Heart left ventricle (tissue), 16 donors: Measurements from ENCODE around the gene SRGAP1. TPM values are rescaled to one million over a fixed set of nuclear protein-coding genes. Genes with fewer than 3 reads are reported as not detected.

Experiments
- ATAC-seq, 4 donors: fragments of 200-7000 bp; cut with Tn5 transposase; one replicate each; pipeline ENCODE4 v1.9.1; 2020 to 2022; ENCODE audit warnings: moderate library complexity in 4 of 4, mild to moderate bottlenecking in 3 of 4, moderate number of reproducible peaks in 1 of 4
- DNase-seq, 5 donors: peaks; one replicate each; pipeline ENCODE4 v3.0.0-alpha.2; 2020
- H3K27ac ChIP-seq, 12 donors: fragments of 200-600 bp; sonication (generic) in 4 of 12; one replicate each; pipeline versions ENCODE4 v1.5.0 to v1.8.0; 2016 to 2022; ENCODE audit warnings: mild to moderate bottlenecking in 2 of 12
- H3K27me3 ChIP-seq, 9 donors: fragments of 200-600 bp; sonication (generic) in 2 of 9; one replicate each; pipeline versions ENCODE4 v1.5.1 to v1.8.0; 2016 to 2022; ENCODE audit warnings: mild to moderate bottlenecking in 3 of 9
- H3K36me3 ChIP-seq, 9 donors: fragments of 200-600 bp; sonication (generic) in 2 of 9; one replicate each; pipeline versions ENCODE4 v1.5.0 to v1.8.0; 2018 to 2022; ENCODE audit warnings: mild to moderate bottlenecking in 2 of 9
- H3K4me1 ChIP-seq, 12 donors: fragments of 200-600 bp; sonication (generic) in 4 of 12; one replicate each; pipeline versions ENCODE4 v1.5.0 to v1.8.0; 2016 to 2022; ENCODE audit warnings: mild to moderate bottlenecking in 3 of 12
- H3K4me3 ChIP-seq, 12 donors: fragments of 200-600 bp; sonication (generic) in 4 of 12; one replicate each; pipeline versions ENCODE4 v1.5.0 to v1.8.0; 2017 to 2022; ENCODE audit warnings: mild to moderate bottlenecking in 9 of 12, moderate library complexity in 4 of 12
- H3K9me3 ChIP-seq, 12 donors: fragments of 200-600 bp; sonication (generic) in 4 of 12; one replicate each; pipeline versions ENCODE4 v1.5.0 to v1.8.0; 2016 to 2022; ENCODE audit warnings: mild to moderate bottlenecking in 1 of 12
- CTCF ChIP-seq, 12 donors: fragments of 200-600 bp; sonication (generic) in 4 of 12; IDR thresholded peaks; one replicate each; pipeline versions ENCODE4 v1.5.0 to v1.8.0; 2018 to 2022; ENCODE audit warnings: antibody characterized with exemption in 12 of 12, mild to moderate bottlenecking in 5 of 12
- POLR2A ChIP-seq, 2 donors: fragments of 450-650 bp; IDR thresholded peaks; one replicate each; pipeline ENCODE4 v1.6.1; 2017; ENCODE audit warnings: antibody characterized with exemption in 2 of 2, mild to moderate bottlenecking in 2 of 2, moderate library complexity in 2 of 2
- WGBS, 4 donors: extraction: QIAGEN DNeasy Blood & Tissue Kit in 2 of 4; methylation state at CpG; one replicate each; pipeline versions ENCODE4 v1.1.5 to v1.1.7; 2013 to 2018; 5-methylcytosine and 5-hydroxymethylcytosine counted together
- intact Hi-C, 10 donors: fragments of 100-400 bp; cut with DNase I; formaldehyde crosslinking; loops; one replicate each; pipeline versions ENCODE4 v1.11.1 to v1.14.2; 2022
- polyA plus RNA-seq, 2 donors: library from polyadenylated mRNA; stranded (reverse); fragments of 200-250 nt; gene quantifications; one replicate each; pipeline ENCODE4 v1.2.3, GENCODE V29; 2013
- total RNA-seq, 9 donors: library from RNA; depleted of rRNA in 2 of 9; stranded (reverse); fragments of >200 nt in 2 of 9; fragmentation: NEBNext Ultra II Directional in 3 of 9; extraction: Animal tissue kit (Norgen Biotek cat#: 25700) in 3 of 9; gene quantifications; one replicate each; pipeline versions ENCODE4 v1.1.0 to v1.2.4, GENCODE V29; 2016 to 2023
- donor health status: ischemic (EF 13 %, LVEDD 7.1; RV severe dilation, severe dysfunction).
- donor health status: healthy with polysubstance abuse.
- donor health status: DM: no; HTN: yes; CAD: no.
- donor health status: DM: no; HTN: no; CAD: no.
- donor health status: ischemic (EF 25% LVEDD 6.9; RV normal size, moderate dysfunction).
- donor health status: ischemic (EF 25% LVEDD 5.7; RV mildly dilated, moderate dysfunction).
- donor health status: healthy.
- donor health status: DM: yes; HTN: yes; CAD: no.
- donor health status: ischemic (EF 35%, LVEDD 5.7; RV mildly dilated, moderate dysfunction).
- donor health status: nonischemic (EF 11% LVEDD 7.7; RV severe dilation, severe dysfunction).
- donor health status: DM: yes; HTN: yes; CAD: no.
- donor health status: PGD.
- donor health status: ischemic (EF 29% LVEDD 5.4; RV normal size, mild dysfunction).
- donor health status: nonischemic (EF 23%, LVEDD 6.1; RV moderate dilation, normal function).

Gene SRGAP1
- total and polyA plus RNA-seq, 11 donors, result 1.3 to 10.6 (median 4.5) TPM

- no peaks in the 10 kb centered on the region for H3K27me3 ChIP-seq
- no peak overlapping the region for H3K27ac ChIP-seq
- peaks cover 0 to 19% (median 8%) of the 10 kb centered on the region in 12 donors for H3K4me1 ChIP-seq
- no peak for ATAC-seq
- H3K9me3 ChIP-seq, result no peaks in the 10 kb centered on the region
- no peaks in the 10 kb centered on the region for H3K36me3 ChIP-seq
- no peak for DNase-seq
- H3K4me3 ChIP-seq, result no peak overlapping the region
- 92 to 98% (median 96%) methylated on average over 8 of the region's 8 CpGs for whole genome bisulfite sequencing, 4 donors
- intact Hi-C loops, result no loop called here
- TF ChIP-seq CTCF (IDR thresholded peaks at IDR 0.05) (no peak), POLR2A (IDR thresholded peaks at IDR 0.05) (no peak)
Observed at GRCh38 chr12:63865448-63865847, 20.9 kb downstream of the SRGAP1 start.

- 92 to 100% (median 95%) methylated on average over 3 of the region's 3 CpGs for WGBS, 4 donors
- TF ChIP-seq CTCF (IDR thresholded peaks at IDR 0.05) (no peak), POLR2A (IDR thresholded peaks at IDR 0.05) (no peak)
- intact Hi-C loops, result no loop called here
- Histone ChIP-seq H3K4me3 (no peak overlapping the region), H3K9me3 (no peaks in the 10 kb centered on the region), H3K36me3 (no peaks in the 10 kb centered on the region), H3K27ac (no peak overlapping the region), H3K27me3 (no peaks in the 10 kb centered on the region), H3K4me1 (peaks cover 0 to 15% (median 6%) of the 10 kb centered on the region in 12 donors)
- no peak for ATAC-seq
- DNase-seq, result no peak
Observed at GRCh38 chr12:63867053-63867452, 22.6 kb downstream of the SRGAP1 start.

GRCh38 chr12:63869656-63870055 is 25.2 kb downstream of the SRGAP1 start:
- intact Hi-C loops, result no loop called here

GRCh38 chr12:63870838-63871237 is 26.3 kb downstream of the SRGAP1 start:
- H3K36me3 ChIP-seq, result no peaks in the 10 kb centered on the region
- no peak overlapping the region for H3K27ac ChIP-seq
- DNase-seq (no peak), ATAC-seq (no peak)
- peaks cover 0 to 9% (median 0%) of the 10 kb centered on the region in 12 donors for H3K4me1 ChIP-seq
- no peaks in the 10 kb centered on the region for H3K9me3 ChIP-seq
- H3K4me3 ChIP-seq, result no peak overlapping the region
- WGBS, 4 donors, result 80 to 96% (median 88%) methylated on average over 4 of the region's 4 CpGs
- intact Hi-C loops, result no loop called here
- TF ChIP-seq CTCF (IDR thresholded peaks at IDR 0.05), result no peak
- no peaks in the 10 kb centered on the region for H3K27me3 ChIP-seq

More at GRCh38 chr12:63869656-63870055, 25.2 kb downstream of the SRGAP1 start:
- 91 to 96% (median 93%) methylated on average over 1 of the region's 1 CpG for WGBS, 4 donors
- Histone ChIP-seq H3K36me3 (no peaks in the 10 kb centered on the region), H3K27ac (no peak overlapping the region), H3K27me3 (no peaks in the 10 kb centered on the region), H3K9me3 (no peaks in the 10 kb centered on the region), H3K4me3 (no peak overlapping the region), H3K4me1 (peaks cover 0 to 9% (median 0%) of the 10 kb centered on the region in 12 donors)
- ATAC-seq (no peak), DNase-seq (no peak)
- no peak for TF ChIP-seq POLR2A (IDR thresholded peaks at IDR 0.05)
- TF ChIP-seq CTCF (IDR thresholded peaks at IDR 0.05), result no peak
